ENCODE results near the gene CSNK1A1. TPM values are rescaled to one million over a fixed set of nuclear protein-coding genes. Genes with fewer than 3 reads are reported as not detected.

Gene CSNK1A1
- total RNA-seq, 4 donors from 2014 or later, result 283 to 347 (median 336) TPM

DNA sequence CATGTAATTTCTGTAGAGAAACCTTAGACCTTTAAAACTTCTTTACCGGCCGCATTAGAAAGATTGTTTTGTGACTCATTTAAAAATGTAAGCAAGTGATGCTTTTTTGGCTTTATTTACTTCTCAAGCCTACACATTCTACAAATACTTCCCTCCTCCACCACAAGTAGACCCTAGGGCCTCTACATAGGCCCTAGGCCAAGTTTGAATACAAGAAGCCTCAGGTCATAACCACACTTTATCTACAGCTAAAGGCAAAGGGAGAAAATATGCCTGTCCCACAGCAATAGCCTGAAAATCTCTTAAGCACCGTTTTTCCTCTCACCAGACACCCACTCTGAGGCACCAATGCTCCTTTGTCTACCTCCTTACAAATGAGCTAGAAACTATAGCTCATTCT is 53.9 kb downstream of the CSNK1A1 start:
- Histone ChIP-seq H3K4me1 (peaks cover 7 to 70% (median 46%) of the 10 kb centered on the region in 4 donors), H3K36me3 (peaks cover 11 to 82% (median 49%) of the 10 kb centered on the region in 4 donors)
- intact Hi-C loops (cut with DNase I), result loop anchor here (5.0 kb wide), 1 partner anchor 50 kb away; no protein-coding TSS in a partner anchor

DNA sequence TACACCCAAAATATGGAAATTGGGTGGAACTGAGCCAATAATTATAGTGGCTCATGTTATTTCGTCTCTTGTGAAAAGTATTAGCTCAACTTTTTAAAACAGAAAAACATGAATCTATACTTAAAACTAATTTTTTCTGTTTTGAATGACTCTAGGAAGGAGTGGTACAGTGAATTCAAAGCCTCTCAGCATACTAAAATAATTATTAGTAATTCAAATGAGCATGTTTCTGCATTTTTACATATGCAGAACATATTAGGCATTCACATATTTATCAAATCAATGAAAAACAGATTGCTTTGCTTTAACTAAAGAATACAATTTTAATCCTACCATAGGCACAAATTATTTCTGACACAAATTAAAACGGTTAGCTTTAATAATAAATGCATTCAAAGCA is 54.3 kb downstream of the CSNK1A1 start:
- 36% methylated on average over 2 of the region's 2 CpGs for WGBS
- no peaks in the 10 kb centered on the region for H3K9me3 ChIP-seq
- intact Hi-C loops (cut with DNase I), result loop anchor here (5.0 kb wide), 1 partner anchor 50 kb away; no protein-coding TSS in a partner anchor
- no peaks in the 10 kb centered on the region for H3K27me3 ChIP-seq
- H3K4me1 ChIP-seq, result peaks cover 7 to 70% (median 45%) of the 10 kb centered on the region in 4 donors
- TF ChIP-seq, protein P1, sequence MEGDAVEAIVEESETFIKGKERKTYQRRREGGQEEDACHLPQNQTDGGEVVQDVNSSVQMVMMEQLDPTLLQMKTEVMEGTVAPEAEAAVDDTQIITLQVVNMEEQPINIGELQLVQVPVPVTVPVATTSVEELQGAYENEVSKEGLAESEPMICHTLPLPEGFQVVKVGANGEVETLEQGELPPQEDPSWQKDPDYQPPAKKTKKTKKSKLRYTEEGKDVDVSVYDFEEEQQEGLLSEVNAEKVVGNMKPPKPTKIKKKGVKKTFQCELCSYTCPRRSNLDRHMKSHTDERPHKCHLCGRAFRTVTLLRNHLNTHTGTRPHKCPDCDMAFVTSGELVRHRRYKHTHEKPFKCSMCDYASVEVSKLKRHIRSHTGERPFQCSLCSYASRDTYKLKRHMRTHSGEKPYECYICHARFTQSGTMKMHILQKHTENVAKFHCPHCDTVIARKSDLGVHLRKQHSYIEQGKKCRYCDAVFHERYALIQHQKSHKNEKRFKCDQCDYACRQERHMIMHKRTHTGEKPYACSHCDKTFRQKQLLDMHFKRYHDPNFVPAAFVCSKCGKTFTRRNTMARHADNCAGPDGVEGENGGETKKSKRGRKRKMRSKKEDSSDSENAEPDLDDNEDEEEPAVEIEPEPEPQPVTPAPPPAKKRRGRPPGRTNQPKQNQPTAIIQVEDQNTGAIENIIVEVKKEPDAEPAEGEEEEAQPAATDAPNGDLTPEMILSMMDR (IDR thresholded peaks at IDR 0.05), result no peak
- TF ChIP-seq EP300 (IDR thresholded peaks at IDR 0.05) (no peak), POLR2A (IDR thresholded peaks at IDR 0.05; ENCODE audit: low read depth) (no peak), POLR2AphosphoS5 (IDR thresholded peaks at IDR 0.05) (no peak)
- H3K27ac ChIP-seq (replicated peaks in 1 of 4), result peak overlapping the region; percentile 73 to 93 (median 76)
- H3K36me3 ChIP-seq, result peaks cover 11 to 78% (median 47%) of the 10 kb centered on the region in 4 donors
- DNase-seq (ENCODE audit: extremely low spot score), result no peak
- no peak overlapping the region for H3K4me3 ChIP-seq

More for the DNA sequence above, 53.9 kb downstream of the CSNK1A1 start:
- TF ChIP-seq EP300 (IDR thresholded peaks at IDR 0.05), result no peak
- peak in 1 of 2 donors; percentile 34 for TF ChIP-seq POLR2AphosphoS5 (IDR thresholded peaks at IDR 0.05)
- Histone ChIP-seq H3K4me3 (no peak overlapping the region), H3K9me3 (no peaks in the 10 kb centered on the region), H3K27me3 (no peaks in the 10 kb centered on the region), H3K27ac (replicated peaks in 1 of 4) (peak overlapping the region; percentile 73 to 93 (median 76))
- WGBS, result 30% methylated on average over 3 of the region's 3 CpGs
- DNase-seq (ENCODE audit: extremely low spot score), result no peak

DNA sequence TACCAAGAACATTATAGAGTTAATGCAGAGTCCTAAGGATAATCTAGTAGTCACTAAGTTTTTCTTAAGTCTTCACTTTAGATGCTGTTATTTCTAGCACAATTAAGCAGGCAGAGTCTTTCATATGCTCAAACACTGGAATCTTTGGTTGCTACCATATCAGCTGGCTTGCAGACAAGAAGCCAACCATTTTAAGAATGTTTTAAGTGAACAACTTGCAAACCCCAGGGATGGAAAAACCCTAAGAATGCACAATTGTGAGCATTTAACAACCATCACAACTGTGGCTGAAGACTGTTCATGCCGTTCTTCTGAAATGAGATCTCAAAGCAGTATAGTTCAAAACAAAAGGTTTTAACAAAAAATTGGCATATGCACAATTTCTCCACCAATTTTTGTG is 55.1 kb downstream of the CSNK1A1 start:
- peaks cover 11 to 71% (median 41%) of the 10 kb centered on the region in 4 donors for H3K36me3 ChIP-seq
- no peak overlapping the region for H3K4me3 ChIP-seq
- peaks cover 7 to 73% (median 44%) of the 10 kb centered on the region in 4 donors for H3K4me1 ChIP-seq
- no peak for TF ChIP-seq POLR2A (IDR thresholded peaks at IDR 0.05; ENCODE audit: low read depth)
- no peak for TF ChIP-seq POLR2AphosphoS5 (IDR thresholded peaks at IDR 0.05)
- TF ChIP-seq EP300 (IDR thresholded peaks at IDR 0.05), result no peak
- TF ChIP-seq, protein P1 (IDR thresholded peaks at IDR 0.05), result no peak
- H3K27ac ChIP-seq (replicated peaks in 1 of 4), result peak overlapping the region; percentile 73 to 93 (median 76)
- intact Hi-C loops (cut with DNase I), result loop anchor here (5.0 kb wide), 1 partner anchor 51 kb away; no protein-coding TSS in a partner anchor
- DNase-seq (ENCODE audit: extremely low spot score), result no peak
- no peaks in the 10 kb centered on the region for H3K27me3 ChIP-seq
- H3K9me3 ChIP-seq, result no peaks in the 10 kb centered on the region
- WGBS, result 77% methylated on average over 1 of the region's 1 CpG

DNA sequence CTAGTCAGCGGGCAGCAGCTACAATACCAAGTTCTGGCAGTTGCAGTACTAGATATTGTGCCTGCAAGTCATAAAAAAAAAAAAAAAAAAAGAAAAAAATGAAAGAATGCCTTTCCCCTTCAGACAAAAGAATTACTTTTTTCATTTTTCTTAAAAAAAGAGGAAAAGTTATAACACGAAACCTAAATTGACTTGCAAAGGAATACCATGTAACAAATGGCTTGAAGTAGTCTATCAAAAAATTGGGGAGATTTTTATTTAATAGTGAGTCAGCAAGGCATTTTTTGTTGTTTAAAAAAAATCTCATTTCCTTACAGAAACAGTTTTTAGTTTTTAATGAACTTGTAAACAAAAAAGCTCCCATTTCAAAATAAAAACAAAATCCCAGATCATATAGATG is 55.6 kb downstream of the CSNK1A1 start:
- TF ChIP-seq POLR2AphosphoS5 (IDR thresholded peaks at IDR 0.05), result no peak
- TF ChIP-seq EP300 (IDR thresholded peaks at IDR 0.05), result no peak
- no peak for TF ChIP-seq POLR2A (IDR thresholded peaks at IDR 0.05; ENCODE audit: low read depth)
- TF ChIP-seq, protein P1 (IDR thresholded peaks at IDR 0.05), result no peak
- peak overlapping the region; percentile 73 to 93 (median 76) for H3K27ac ChIP-seq (replicated peaks in 1 of 4)
- no peak overlapping the region for H3K4me3 ChIP-seq
- H3K27me3 ChIP-seq, result no peaks in the 10 kb centered on the region
- H3K9me3 ChIP-seq, result no peaks in the 10 kb centered on the region
- no peak for DNase-seq (ENCODE audit: extremely low spot score)
- H3K4me1 ChIP-seq, result peaks cover 7 to 73% (median 46%) of the 10 kb centered on the region in 4 donors
- WGBS, result 90% methylated on average over 2 of the region's 2 CpGs
- peaks cover 11 to 66% (median 36%) of the 10 kb centered on the region in 4 donors for H3K36me3 ChIP-seq
- intact Hi-C loops (cut with DNase I), result loop anchor here (5.0 kb wide), 1 partner anchor 52 kb away; no protein-coding TSS in a partner anchor

DNA sequence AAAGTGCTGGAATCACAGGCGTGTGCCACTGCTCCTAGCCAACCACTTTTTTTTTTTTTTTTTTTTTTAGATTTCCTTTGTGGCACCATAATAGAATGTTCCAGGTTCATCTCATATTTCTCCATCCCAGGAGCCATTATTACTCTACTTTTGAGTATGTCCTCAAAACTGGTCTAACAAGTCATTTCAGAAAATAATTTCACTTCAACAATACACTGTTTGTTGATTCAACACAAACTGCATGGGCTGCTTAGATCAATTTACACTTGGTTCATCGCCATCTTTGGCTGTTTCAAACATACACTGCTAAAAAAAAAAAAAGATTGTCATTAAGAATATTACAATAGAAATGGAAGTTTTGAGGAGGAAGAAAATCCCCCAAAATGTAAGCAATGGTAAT is 57.9 kb downstream of the CSNK1A1 start:
- Histone ChIP-seq H3K36me3 (peaks cover 0 to 46% (median 21%) of the 10 kb centered on the region in 4 donors), H3K4me3 (no peak overlapping the region), H3K27ac (replicated peaks in 1 of 4) (peak overlapping the region; percentile 86 to 93 (median 90)), H3K27me3 (no peaks in the 10 kb centered on the region), H3K4me1 (peaks cover 29 to 90% (median 67%) of the 10 kb centered on the region in 4 donors), H3K9me3 (no peaks in the 10 kb centered on the region)
- TF ChIP-seq POLR2AphosphoS5 (IDR thresholded peaks at IDR 0.05), result no peak
- TF ChIP-seq EP300 (IDR thresholded peaks at IDR 0.05), result no peak
- TF ChIP-seq, protein P1 (IDR thresholded peaks at IDR 0.05), result no peak
- no peak for TF ChIP-seq POLR2A (IDR thresholded peaks at IDR 0.05; ENCODE audit: low read depth)
- intact Hi-C loops (cut with DNase I), result no loop called here
- WGBS, result 96% methylated on average over 2 of the region's 2 CpGs
- DNase-seq (ENCODE audit: extremely low spot score), result no peak

Measured in esophagus muscularis mucosa (tissue), 4 donors.